OCI-LY7 (cell line): ENCODE data around the gene AVL9. TPM values are rescaled to one million over a fixed set of nuclear protein-coding genes. Genes with fewer than 3 reads are reported as not detected.
A peak's percentile ranks its signal among the peaks of the same experiment; 100 is the strongest.

Source experiments
- BruUV-seq: library from RNA; stranded (reverse); fragments of 400-500 nt; replicated peaks from 2 replicates; lab custom pipeline; 2021; lab: Mats Ljungman, UMichigan
- CTCF ChIA-PET: fragments of 300-600 bp; sonication (Branson Sonifier 250); formaldehyde crosslinking; loops from one replicate; lab custom pipeline; 2022; ENCODE audit warnings: antibody characterized with exemption; ENCODE audit not compliant: unreplicated experiment; lab: Charles Lee
- POLR2A ChIA-PET: fragments of 300-600 bp; sonication (Branson Sonifier 250); formaldehyde crosslinking; loops from one replicate; lab custom pipeline; 2022; ENCODE audit warnings: antibody characterized with exemption; lab: Charles Lee
- DNase-seq: peaks from one replicate; pipeline ENCODE4 v3.0.0-alpha.2; 2015; ENCODE audit warnings: low spot score
- H2AFZ ChIP-seq: fragments of 200-600 bp; sonication (generic), shearing (Covaris generic); 2 replicates; pipeline ENCODE4 v1.6.1; 2014; ENCODE audit warnings: mild to moderate bottlenecking, antibody characterized with exemption, low read length, moderate library complexity
- H3K27ac ChIP-seq: fragments of 200-600 bp; sonication (generic); 2 replicates; pipeline ENCODE4 v1.5.1; 2014; ENCODE audit warnings: mixed run types, low read depth, mild to moderate bottlenecking, moderate library complexity, low read length, inconsistent platforms; ENCODE audit not compliant: poor library complexity, severe bottlenecking
- H3K36me3 ChIP-seq: fragments of 200-600 bp; sonication (generic); 2 replicates; pipeline ENCODE4 v1.6.1; 2014; ENCODE audit warnings: mild to moderate bottlenecking, antibody characterized with exemption, low read length, moderate library complexity, mixed read lengths; ENCODE audit not compliant: insufficient read depth
- H3K4me1 ChIP-seq: fragments of 200-600 bp; sonication (generic); 2 replicates; pipeline ENCODE4 v1.5.1; 2014; ENCODE audit warnings: mild to moderate bottlenecking, low read length; ENCODE audit not compliant: insufficient read depth, poor library complexity, severe bottlenecking
- H3K4me2 ChIP-seq: fragments of 200-600 bp; sonication (generic); 2 replicates; pipeline ENCODE4 v1.6.1; 2014; ENCODE audit warnings: mild to moderate bottlenecking, low read length
- H3K4me3 ChIP-seq: fragments of 200-600 bp; sonication (generic); 2 replicates; pipeline ENCODE4 v1.5.1; 2014; ENCODE audit warnings: mild to moderate bottlenecking, low read depth, low read length; ENCODE audit not compliant: poor library complexity, severe bottlenecking
- H3K79me2 ChIP-seq: fragments of 200-600 bp; sonication (generic); 2 replicates; pipeline ENCODE4 v1.6.1; 2016; ENCODE audit warnings: low read depth, mild to moderate bottlenecking, low read length, moderate library complexity, mixed read lengths; ENCODE audit not compliant: insufficient read depth
- H3K9me2 ChIP-seq: fragments of 200-600 bp; sonication (generic); 2 replicates; pipeline ENCODE4 v1.6.1; 2016; ENCODE audit warnings: mild to moderate bottlenecking, low read length, mixed read lengths; ENCODE audit not compliant: insufficient read depth
- H3K9me3 ChIP-seq: fragments of 200-600 bp; sonication (generic); 2 replicates; pipeline ENCODE4 v1.6.1; 2014; ENCODE audit warnings: mild to moderate bottlenecking, mixed run types, low read length, mixed read lengths
- H4K20me1 ChIP-seq: fragments of 200-600 bp; sonication (generic); 2 replicates; pipeline ENCODE4 v1.6.1; 2014; ENCODE audit warnings: mild to moderate bottlenecking, antibody characterized with exemption, low read length, moderate library complexity, mixed read lengths; ENCODE audit not compliant: insufficient read depth
- CTCF ChIP-seq: fragments of 200-600 bp; sonication (generic); conservative IDR thresholded peaks from 2 replicates; pipeline ENCODE4 v1.5.1; 2014; ENCODE audit warnings: mild to moderate bottlenecking, antibody characterized with exemption, low read length, moderate library complexity, mixed read lengths
- EZH2phosphoT487 ChIP-seq: fragments of 200-600 bp; sonication (generic); IDR thresholded peaks from 2 replicates; pipeline ENCODE4 v1.6.1; 2018; ENCODE audit warnings: low read depth, borderline replicate concordance, mild to moderate bottlenecking, mixed run types, antibody characterized with exemption, low read length, moderate library complexity, mixed read lengths
- intact Hi-C: fragments of 100-400 bp; cut with micrococcal nuclease; formaldehyde crosslinking; loops from one replicate; pipeline ENCODE4 v1.10.0; 2022; ENCODE audit not compliant: unreplicated experiment
- total RNA-seq, 2 experiments: library from RNA; depleted of rRNA in 1 of 2; stranded (reverse); fragments of >200 nt in 1 of 2; shearing (Covaris generic) in 1 of 2; gene quantifications; 2 replicates each; pipeline ENCODE4 v1.2.3, GENCODE V29; 2014 to 2022

Gene AVL9
- total RNA-seq, 2 experiments from 2014 or later, result 36.6 to 54.9 TPM

- CTCF ChIA-PET, result no interaction called here
- TF ChIP-seq EZH2phosphoT487 (no peak), CTCF (no peak)
- H3K4me1 ChIP-seq, result peaks cover 22% of the 10 kb centered on the region
- POLR2A ChIA-PET, result interaction anchor here (1.0 to 1.1 kb wide), 2 partner anchors 11 to 28 kb away, joined by 3 read pairs; partner anchors contain the start of gene LSM5
- peaks cover 98% of the 10 kb centered on the region for H3K79me2 ChIP-seq
- H4K20me1 ChIP-seq, result 0 out of 2 replicates have a peak, but pooled peaks cover 18% of the 10 kb centered on the region
- intact Hi-C loops, result no loop called here
- no peak overlapping the region for H3K27ac ChIP-seq
- peak overlapping the region; percentile 30; the same call in 1 of the 2 replicates for H3K4me2 ChIP-seq
- H3K36me3 ChIP-seq, result peaks cover 53% of the 10 kb centered on the region
- no TSS peak for BruUV-seq
- no peaks in the 10 kb centered on the region for H3K9me2 ChIP-seq
- DNase-seq, result no peak
- H3K9me3 ChIP-seq, result no peaks in the 10 kb centered on the region; the same call in 1 of the 2 replicates
- no peak overlapping the region for H3K4me3 ChIP-seq
- no peak overlapping the region for H2AFZ ChIP-seq
Observed at GRCh38 chr7:32500922-32501341, 5.6 kb downstream of the AVL9 start.

GRCh38 chr7:32501522-32501921 lies 6.2 kb downstream of the AVL9 start:
- Histone ChIP-seq H2AFZ (no peak overlapping the region), H3K4me2 (peak overlapping the region; percentile 30; the same call in 1 of the 2 replicates), H3K9me3 (peaks cover 1% of the 10 kb centered on the region; the same call in 1 of the 2 replicates), H3K4me1 (peaks cover 21% of the 10 kb centered on the region), H4K20me1 (0 out of 2 replicates have a peak, but pooled peaks cover 12% of the 10 kb centered on the region), H3K79me2 (peaks cover 98% of the 10 kb centered on the region), H3K4me3 (no peak overlapping the region), H3K27ac (no peak overlapping the region), H3K36me3 (peaks cover 58% of the 10 kb centered on the region), H3K9me2 (no peaks in the 10 kb centered on the region)
- no peak for DNase-seq
- POLR2A ChIA-PET, result no interaction called here
- CTCF ChIA-PET, result no interaction called here
- no TSS peak for BruUV-seq
- intact Hi-C loops, result no loop called here
- no peak for TF ChIP-seq CTCF
- no peak for TF ChIP-seq EZH2phosphoT487

GRCh38 chr7:32502728-32503127 lies 7.4 kb downstream of the AVL9 start:
- Histone ChIP-seq H4K20me1 (0 out of 2 replicates have a peak, but pooled peaks cover 9% of the 10 kb centered on the region), H3K4me2 (no peak overlapping the region), H3K4me3 (no peak overlapping the region), H3K27ac (no peak overlapping the region), H3K9me3 (peaks cover 13% of the 10 kb centered on the region; the same call in 1 of the 2 replicates), H3K79me2 (peaks cover 98% of the 10 kb centered on the region), H3K4me1 (peaks cover 11% of the 10 kb centered on the region), H3K36me3 (peaks cover 63% of the 10 kb centered on the region), H2AFZ (no peak overlapping the region), H3K9me2 (no peaks in the 10 kb centered on the region)
- no TSS peak for BruUV-seq
- TF ChIP-seq EZH2phosphoT487 (no peak), CTCF (no peak)
- DNase-seq, result no peak
- ChIA-PET POLR2A (no interaction called here), CTCF (no interaction called here)
- intact Hi-C loops, result no loop called here
